Activated CD8-positive, alpha-beta memory T cell treated with anti-CD3 and anti-CD28 coated beads, Interleukin-2, amount 10 ng/mL, durations not matched to agents 7 days and 5 days (primary cell): ENCODE data around the gene SUCLG1. TPM values are rescaled to one million over a fixed set of nuclear protein-coding genes. Genes with fewer than 3 reads are reported as not detected.
A peak's percentile ranks its signal among the peaks of the same experiment; 100 is the strongest.

Experiments used
- ATAC-seq: fragments of 150-1000 bp; cut with Tn5 transposase; one replicate; pipeline ENCODE4 v1.10.0; 2021; ENCODE audit warnings: moderate library complexity
- CTCF ChIA-PET: fragments of 350-600 bp; sonication (Branson Sonifier 250); formaldehyde crosslinking; loops from one replicate; lab custom pipeline; 2021; ENCODE audit warnings: antibody characterized with exemption; lab: Charles Lee
- DNase-seq: peaks from one replicate; pipeline ENCODE4 v3.0.0-alpha.2; 2020
- H3K27ac Mint-ChIP-seq: one replicate; pipeline ENCODE4 v1.8.0; 2021; ENCODE audit warnings: mild to moderate bottlenecking, mixed read lengths
- H3K27me3 Mint-ChIP-seq: one replicate; pipeline ENCODE4 v1.8.0; 2021; ENCODE audit warnings: mixed read lengths
- H3K36me3 Mint-ChIP-seq: one replicate; pipeline ENCODE4 v1.8.0; 2021; ENCODE audit warnings: mild to moderate bottlenecking, mixed read lengths
- H3K4me1 Mint-ChIP-seq: one replicate; pipeline ENCODE4 v1.8.0; 2021; ENCODE audit warnings: mixed read lengths
- H3K4me3 Mint-ChIP-seq: one replicate; pipeline ENCODE4 v1.8.0; 2021; ENCODE audit warnings: mild to moderate bottlenecking, moderate library complexity, mixed read lengths
- H3K9me3 Mint-ChIP-seq: one replicate; pipeline ENCODE4 v1.8.0; 2022; ENCODE audit warnings: low read depth, mixed read lengths
- total RNA-seq, 2 experiments: library from RNA; stranded (reverse); gene quantifications; one replicate each; pipeline ENCODE4 v1.2.3, GENCODE V29; 2021

The SUCLG1 gene
- total RNA-seq, 2 experiments from 2014 or later = 72.3 to 76.2 TPM

DNA sequence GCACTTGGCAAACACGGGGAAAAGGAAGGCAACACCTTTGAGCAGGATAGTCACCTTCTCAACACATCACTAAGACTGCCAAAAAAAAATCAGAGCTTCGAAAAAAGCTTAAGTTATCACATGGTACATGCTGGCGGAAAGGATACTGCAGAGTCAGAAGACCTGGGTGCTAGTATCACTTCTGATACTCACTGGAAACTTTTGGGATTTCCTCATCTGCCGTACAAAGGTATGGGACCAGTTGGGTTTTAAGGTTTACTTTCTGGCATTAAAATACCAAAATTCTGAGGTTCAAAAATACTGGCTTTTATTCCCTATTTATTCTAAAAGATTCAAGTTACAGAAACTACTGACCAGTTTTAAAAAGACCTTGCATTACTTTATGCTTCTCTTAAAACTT, 2.9 kb downstream of the SUCLG1 start:
- Mint-ChIP-seq H3K4me3 (no peak overlapping the region), H3K36me3 (peaks cover 4% of the 10 kb centered on the region), H3K9me3 (no peaks in the 10 kb centered on the region), H3K27me3 (no peaks in the 10 kb centered on the region), H3K4me1 (peaks cover 41% of the 10 kb centered on the region), H3K27ac (no peak overlapping the region)
- CTCF ChIA-PET = interaction anchor here (0.9 kb wide), 1 partner anchor 9 kb away, joined by 3 read pairs; no protein-coding TSS in a partner anchor
- ATAC-seq (no peak), DNase-seq (no peak)

DNA sequence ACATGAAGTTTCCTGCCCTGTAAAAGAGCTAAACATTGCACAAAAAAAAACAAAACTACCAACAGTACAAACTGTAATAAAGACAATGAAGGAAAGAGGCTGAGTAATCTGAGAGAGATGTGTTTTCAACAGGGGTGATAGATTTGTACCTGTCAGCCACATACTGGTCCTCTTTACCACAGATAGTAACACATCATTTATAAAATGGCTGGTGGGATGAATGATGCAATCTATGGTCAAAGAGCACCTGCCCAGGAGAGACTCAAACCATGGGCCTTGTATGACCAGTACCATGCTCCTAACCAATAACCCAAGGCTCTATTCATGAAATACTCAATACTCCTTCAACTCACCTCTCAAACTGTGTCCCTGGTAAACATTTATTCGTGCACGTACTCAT, 4.5 kb downstream of the SUCLG1 start:
- H3K9me3 Mint-ChIP-seq = no peaks in the 10 kb centered on the region
- DNase-seq (no peak), ATAC-seq (no peak)
- peaks cover 7% of the 10 kb centered on the region for H3K36me3 Mint-ChIP-seq
- no peak overlapping the region for H3K4me3 Mint-ChIP-seq
- H3K4me1 Mint-ChIP-seq = peaks cover 43% of the 10 kb centered on the region
- H3K27me3 Mint-ChIP-seq = no peaks in the 10 kb centered on the region
- H3K27ac Mint-ChIP-seq = peak overlapping the region; percentile 57
- CTCF ChIA-PET = no interaction called here

DNA sequence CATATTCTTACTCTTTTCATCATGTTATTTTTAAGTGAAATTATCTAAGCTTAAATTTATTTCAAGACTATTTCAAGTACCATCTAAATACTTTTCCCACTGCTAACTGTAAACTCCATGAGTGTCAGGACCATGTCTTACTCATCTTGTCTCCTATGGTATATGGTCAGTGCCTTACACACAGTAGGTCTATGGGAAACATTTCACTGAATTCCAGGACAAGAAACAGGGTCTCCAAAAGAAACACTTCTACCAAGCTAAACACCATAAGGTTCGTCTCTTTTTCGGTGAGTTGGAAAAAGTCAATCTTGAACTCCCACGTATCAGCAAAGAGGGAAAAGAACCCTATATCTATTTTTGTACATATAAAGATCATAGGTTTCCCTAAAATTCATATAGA, 6.5 kb downstream of the SUCLG1 start:
- Mint-ChIP-seq H3K27ac (no peak overlapping the region), H3K4me3 (no peak overlapping the region), H3K27me3 (no peaks in the 10 kb centered on the region), H3K4me1 (peaks cover 35% of the 10 kb centered on the region), H3K9me3 (no peaks in the 10 kb centered on the region), H3K36me3 (peaks cover 9% of the 10 kb centered on the region)
- CTCF ChIA-PET = no interaction called here
- no peak for ATAC-seq
- no peak for DNase-seq

DNA sequence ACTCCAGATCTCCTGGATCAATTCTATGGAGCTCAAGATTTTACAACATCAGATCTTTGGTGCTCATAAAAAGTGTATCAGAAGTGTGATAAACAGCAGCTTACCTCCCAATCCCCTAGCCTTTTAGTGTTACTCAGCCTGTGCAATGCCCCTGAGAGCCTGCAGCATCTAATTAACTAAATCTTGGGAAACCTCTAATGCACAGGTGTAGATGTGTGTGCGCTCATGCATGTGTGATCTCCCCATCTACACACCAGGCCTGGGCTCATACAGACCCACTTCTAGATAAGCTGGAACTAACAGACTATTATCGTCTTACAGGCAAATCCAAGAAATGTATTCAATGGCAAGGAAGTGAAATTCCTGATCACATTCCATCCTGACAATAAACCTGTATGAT, 7.5 kb downstream of the SUCLG1 start:
- no peak overlapping the region for H3K4me3 Mint-ChIP-seq
- no peaks in the 10 kb centered on the region for H3K27me3 Mint-ChIP-seq
- H3K9me3 Mint-ChIP-seq = no peaks in the 10 kb centered on the region
- peaks cover 14% of the 10 kb centered on the region for H3K36me3 Mint-ChIP-seq
- no peak for ATAC-seq
- CTCF ChIA-PET = interaction anchor here (1.1 kb wide), 1 partner anchor 138 kb away, joined by 4 read pairs; no protein-coding TSS in a partner anchor
- no peak for DNase-seq
- H3K4me1 Mint-ChIP-seq = peaks cover 28% of the 10 kb centered on the region
- H3K27ac Mint-ChIP-seq = no peak overlapping the region

DNA sequence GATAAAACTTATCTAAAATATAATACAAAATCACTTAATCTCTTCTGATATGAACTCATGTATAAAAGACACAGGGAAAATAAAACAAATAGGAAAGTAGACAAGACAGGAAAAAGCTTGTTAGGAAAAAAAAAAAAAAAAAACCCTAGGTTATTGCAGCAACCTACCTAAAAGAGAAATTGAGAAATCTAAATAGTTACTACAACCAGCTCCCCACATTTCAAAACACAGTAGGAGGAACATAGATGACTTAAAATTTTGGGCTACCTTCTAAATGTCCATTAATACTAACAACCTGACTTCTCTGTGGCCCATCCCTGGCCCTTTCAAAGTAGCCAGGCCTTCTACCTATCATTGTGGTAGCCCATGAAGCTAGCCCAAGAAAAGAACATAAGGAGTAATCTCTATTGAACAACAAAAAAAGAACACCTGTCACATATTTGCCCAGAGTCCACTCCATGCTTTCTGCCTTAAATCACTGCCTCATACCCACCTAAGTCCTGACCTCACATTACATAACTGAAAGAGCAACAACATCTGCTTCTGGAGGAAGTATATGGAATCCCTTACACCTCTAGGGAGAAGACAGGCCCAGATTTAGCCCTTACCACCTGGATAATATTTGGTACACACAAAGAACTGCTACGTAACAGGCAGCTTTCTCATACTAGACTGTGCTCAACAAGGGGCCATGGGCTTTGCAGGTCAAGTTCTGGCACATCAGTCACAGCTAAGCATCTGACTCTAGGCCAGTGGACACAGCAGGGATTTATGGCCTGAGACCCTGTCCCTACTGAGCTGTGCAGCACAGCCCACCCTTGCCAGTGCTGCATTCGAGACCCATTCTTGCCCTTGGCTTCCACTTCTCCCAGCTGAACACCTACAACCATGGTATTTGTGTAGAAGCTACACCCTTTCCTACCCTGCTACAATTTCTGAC, 8.5 kb downstream of the SUCLG1 start:
- Mint-ChIP-seq H3K4me1 (peaks cover 20% of the 10 kb centered on the region), H3K36me3 (peaks cover 20% of the 10 kb centered on the region), H3K27me3 (no peaks in the 10 kb centered on the region), H3K9me3 (no peaks in the 10 kb centered on the region), H3K4me3 (no peak overlapping the region), H3K27ac (no peak overlapping the region)
- no peak for DNase-seq
- CTCF ChIA-PET = interaction anchor here (1.1 kb wide), 1 partner anchor 137 kb away, joined by 4 read pairs; no protein-coding TSS in a partner anchor
- ATAC-seq = no peak

DNA sequence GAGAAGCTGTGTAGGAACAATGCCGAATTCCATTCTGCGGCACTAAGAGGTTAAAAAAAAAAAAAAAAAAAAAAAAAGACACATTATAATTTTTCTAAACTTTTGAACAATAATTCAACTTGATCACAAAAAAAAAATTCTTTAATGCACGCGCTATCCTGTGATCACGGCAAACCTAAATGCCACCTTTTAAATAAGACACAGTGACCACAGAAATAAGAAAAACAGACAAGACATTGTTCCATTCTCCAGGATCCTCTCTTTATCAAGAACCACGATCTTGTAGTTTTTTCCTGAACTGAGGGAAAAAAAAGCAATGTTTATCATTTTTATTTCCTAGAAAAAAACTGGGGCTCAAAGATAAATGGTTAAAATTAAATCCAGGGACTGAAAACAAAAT, 9.4 kb downstream of the SUCLG1 start:
- Mint-ChIP-seq H3K36me3 (peaks cover 28% of the 10 kb centered on the region), H3K4me3 (no peak overlapping the region), H3K27me3 (no peaks in the 10 kb centered on the region), H3K27ac (no peak overlapping the region), H3K9me3 (no peaks in the 10 kb centered on the region), H3K4me1 (peaks cover 18% of the 10 kb centered on the region)
- ATAC-seq (no peak), DNase-seq (no peak)
- CTCF ChIA-PET = no interaction called here

DNA sequence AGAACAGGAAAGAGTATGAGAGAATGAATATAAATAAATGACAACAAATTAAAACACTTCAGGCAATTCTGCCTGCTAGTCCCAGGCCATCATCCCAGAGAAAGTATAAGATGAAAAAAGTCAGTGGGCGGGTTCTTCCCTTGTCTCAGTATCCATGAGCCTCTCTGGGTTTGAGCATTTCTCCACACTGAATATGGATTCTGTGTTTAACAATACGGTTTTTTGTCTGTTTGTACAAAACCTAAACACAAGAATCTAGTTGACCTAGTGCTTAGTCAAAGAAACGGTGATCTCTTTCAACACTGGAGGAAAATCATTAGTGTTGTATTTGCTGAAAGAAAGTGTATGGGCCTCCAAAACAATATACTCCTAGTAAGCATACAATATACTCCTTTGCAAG, 10.0 kb downstream of the SUCLG1 start:
- ATAC-seq (no peak), DNase-seq (no peak)
- CTCF ChIA-PET = no interaction called here
- peaks cover 18% of the 10 kb centered on the region for H3K4me1 Mint-ChIP-seq
- H3K4me3 Mint-ChIP-seq = no peak overlapping the region
- H3K36me3 Mint-ChIP-seq = peaks cover 28% of the 10 kb centered on the region
- no peak overlapping the region for H3K27ac Mint-ChIP-seq
- H3K27me3 Mint-ChIP-seq = no peaks in the 10 kb centered on the region
- no peaks in the 10 kb centered on the region for H3K9me3 Mint-ChIP-seq

DNA sequence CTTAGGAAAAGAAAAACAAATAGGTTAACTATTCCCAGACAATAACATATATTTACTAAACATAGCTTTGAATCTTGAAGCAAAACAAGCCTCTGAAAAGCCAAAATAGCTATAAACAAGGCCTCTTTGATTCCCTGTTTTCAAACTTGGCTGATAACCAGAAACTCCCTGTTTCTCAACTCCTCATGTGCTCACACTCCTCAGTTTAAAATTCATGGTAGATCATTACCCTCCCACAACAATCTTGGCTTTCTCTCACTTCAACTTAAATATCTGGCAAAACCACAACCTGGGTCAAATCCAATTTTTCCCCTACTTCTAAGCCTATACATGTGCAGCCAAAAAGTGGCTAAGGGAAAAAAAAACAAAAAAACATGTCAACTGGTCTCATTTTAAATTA, 15.6 kb downstream of the SUCLG1 start:
- ATAC-seq (no peak), DNase-seq (no peak)
- H3K9me3 Mint-ChIP-seq = no peaks in the 10 kb centered on the region
- H3K27me3 Mint-ChIP-seq = no peaks in the 10 kb centered on the region
- H3K36me3 Mint-ChIP-seq = peaks cover 62% of the 10 kb centered on the region
- no peak overlapping the region for H3K4me3 Mint-ChIP-seq
- peaks cover 27% of the 10 kb centered on the region for H3K4me1 Mint-ChIP-seq
- CTCF ChIA-PET = no interaction called here
- peak overlapping the region; percentile 79 for H3K27ac Mint-ChIP-seq

DNA sequence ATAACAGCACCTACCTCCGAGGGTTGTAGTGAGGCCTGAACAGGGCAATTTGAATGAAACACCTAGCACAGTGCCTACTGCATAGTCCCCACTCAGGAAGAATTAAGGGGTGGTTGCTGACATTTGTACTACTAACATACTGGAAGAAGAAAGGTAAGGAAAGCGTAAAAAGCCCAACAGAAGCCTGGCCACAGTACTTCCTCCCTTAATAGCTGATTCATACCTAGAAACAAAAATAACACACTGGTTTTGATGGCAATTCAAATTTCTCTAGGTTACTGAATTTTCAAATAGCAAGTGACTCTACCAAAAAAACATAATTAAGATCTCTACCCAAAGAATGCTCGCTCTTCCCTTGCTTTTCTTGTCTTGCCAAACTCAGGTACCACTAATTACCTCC, 16.2 kb downstream of the SUCLG1 start:
- Mint-ChIP-seq H3K4me1 (peaks cover 26% of the 10 kb centered on the region), H3K27me3 (no peaks in the 10 kb centered on the region), H3K27ac (peak overlapping the region; percentile 79), H3K9me3 (no peaks in the 10 kb centered on the region), H3K4me3 (no peak overlapping the region), H3K36me3 (peaks cover 66% of the 10 kb centered on the region)
- CTCF ChIA-PET = no interaction called here
- DNase-seq (no peak), ATAC-seq (peak; percentile 65)

DNA sequence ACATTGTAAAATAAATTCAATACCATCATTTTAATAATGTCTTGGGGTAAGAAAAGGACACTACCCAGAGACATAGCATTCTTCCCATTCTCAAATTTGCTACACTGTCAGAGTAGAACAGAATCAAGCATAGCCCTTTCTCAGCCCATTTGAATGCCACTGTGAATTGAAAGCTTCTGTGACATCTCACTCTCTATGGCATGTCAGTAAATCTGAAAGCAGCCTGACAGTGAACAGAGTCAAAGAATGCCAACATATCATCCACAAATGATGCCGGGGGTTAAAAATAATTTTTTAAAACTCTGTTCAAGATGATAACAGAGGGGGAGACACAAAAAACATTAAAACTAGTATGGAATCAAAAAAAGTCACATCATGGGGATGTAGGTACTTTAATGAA, 17.6 kb downstream of the SUCLG1 start:
- no peaks in the 10 kb centered on the region for H3K27me3 Mint-ChIP-seq
- H3K9me3 Mint-ChIP-seq = no peaks in the 10 kb centered on the region
- no peak for DNase-seq
- no peak for ATAC-seq
- peaks cover 27% of the 10 kb centered on the region for H3K4me1 Mint-ChIP-seq
- H3K27ac Mint-ChIP-seq = no peak overlapping the region
- no peak overlapping the region for H3K4me3 Mint-ChIP-seq
- H3K36me3 Mint-ChIP-seq = peaks cover 68% of the 10 kb centered on the region
- CTCF ChIA-PET = no interaction called here

DNA sequence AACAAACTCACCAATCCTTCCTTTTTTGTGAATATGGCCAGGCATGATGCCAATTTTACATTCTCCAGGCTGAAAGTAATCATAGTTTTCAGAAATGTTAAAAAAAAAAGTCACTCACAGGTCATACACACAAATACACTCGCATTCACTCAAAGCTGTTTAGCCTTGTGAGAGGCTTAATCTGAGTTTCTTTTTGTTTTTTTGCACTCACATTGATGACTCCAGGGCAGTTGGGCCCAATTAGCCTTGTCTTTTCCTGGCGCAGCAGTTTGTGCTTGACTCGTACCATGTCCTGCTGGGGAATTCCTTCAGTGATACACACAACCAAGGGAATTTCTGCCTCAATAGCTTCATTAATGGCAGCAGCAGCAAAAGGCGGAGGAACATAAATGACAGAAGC, 18.0 kb downstream of the SUCLG1 start:
- peaks cover 27% of the 10 kb centered on the region for H3K4me1 Mint-ChIP-seq
- peaks cover 67% of the 10 kb centered on the region for H3K36me3 Mint-ChIP-seq
- CTCF ChIA-PET = no interaction called here
- no peak overlapping the region for H3K4me3 Mint-ChIP-seq
- no peaks in the 10 kb centered on the region for H3K9me3 Mint-ChIP-seq
- H3K27me3 Mint-ChIP-seq = no peaks in the 10 kb centered on the region
- no peak overlapping the region for H3K27ac Mint-ChIP-seq
- ATAC-seq (no peak), DNase-seq (no peak)

DNA sequence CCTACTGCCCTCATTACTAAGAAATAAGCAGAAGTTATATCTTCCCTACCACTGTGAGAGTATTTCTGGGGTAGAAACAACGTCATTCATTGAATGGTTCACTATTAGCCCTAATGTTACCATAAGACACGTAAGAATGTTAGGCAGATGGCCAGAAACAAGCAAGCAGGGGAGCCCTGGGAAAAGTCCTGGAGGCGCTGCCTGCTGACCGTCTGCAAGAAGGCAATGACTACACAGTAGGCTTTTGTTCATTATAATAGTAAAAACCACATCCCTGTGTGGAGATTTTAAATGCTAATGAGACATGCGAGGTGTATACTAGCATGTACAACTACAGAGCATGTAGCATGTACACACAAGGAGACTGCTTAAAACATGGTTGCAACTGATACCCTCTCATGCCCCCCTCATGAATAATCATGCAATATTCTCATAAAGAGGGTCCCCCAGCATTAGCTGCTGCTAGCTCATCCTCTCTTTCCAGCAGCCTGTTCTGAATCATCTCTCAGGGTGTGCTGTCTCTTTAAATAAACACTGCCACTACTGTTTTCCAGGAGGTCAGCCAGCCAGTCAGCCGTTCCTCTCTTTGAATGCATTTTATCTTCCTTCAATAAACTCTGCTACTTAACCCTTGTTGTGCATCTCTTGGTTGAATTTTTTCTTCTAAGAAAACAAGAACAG, 23.6 kb downstream of the SUCLG1 start:
- no peaks in the 10 kb centered on the region for H3K9me3 Mint-ChIP-seq
- no peak overlapping the region for H3K4me3 Mint-ChIP-seq
- H3K27ac Mint-ChIP-seq = no peak overlapping the region
- DNase-seq = no peak
- H3K27me3 Mint-ChIP-seq = no peaks in the 10 kb centered on the region
- CTCF ChIA-PET = no interaction called here
- peaks cover 55% of the 10 kb centered on the region for H3K36me3 Mint-ChIP-seq
- peaks cover 8% of the 10 kb centered on the region for H3K4me1 Mint-ChIP-seq
- no peak for ATAC-seq

DNA sequence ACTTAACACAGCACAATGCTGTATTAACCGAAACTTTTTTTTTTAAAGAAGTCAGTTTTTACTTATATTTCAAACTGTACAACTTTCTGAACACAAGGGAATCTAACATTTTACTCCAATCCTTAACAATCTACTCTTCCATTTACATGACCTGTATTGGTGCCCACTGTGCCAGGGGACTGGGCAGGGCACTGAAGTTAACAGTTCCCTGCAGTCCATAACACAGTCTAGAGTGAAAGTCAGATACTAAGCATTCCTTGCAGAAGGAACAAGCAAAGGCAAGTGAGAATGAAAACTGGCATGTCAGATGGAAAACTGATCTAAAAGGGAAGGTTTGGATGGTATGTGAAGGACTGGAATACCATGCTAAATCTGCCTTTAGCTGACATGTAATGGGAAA, 29.8 kb downstream of the SUCLG1 start:
- ATAC-seq (no peak), DNase-seq (no peak)
- Mint-ChIP-seq H3K27me3 (no peaks in the 10 kb centered on the region), H3K9me3 (no peaks in the 10 kb centered on the region), H3K4me1 (no peaks in the 10 kb centered on the region), H3K27ac (no peak overlapping the region), H3K36me3 (peaks cover 31% of the 10 kb centered on the region), H3K4me3 (no peak overlapping the region)
- CTCF ChIA-PET = no interaction called here
